Right lobe of liver (tissue), 6 donors: ENCODE results near the gene PI3. TPM values are rescaled to one million over a fixed set of nuclear protein-coding genes. Genes with fewer than 3 reads are reported as not detected.

Source experiments
- ATAC-seq, 4 donors: fragments of 200-7000 bp; cut with Tn5 transposase; one replicate each; pipeline ENCODE4 v1.9.1; 2020; ENCODE audit warnings: mild to moderate bottlenecking in 4 of 4, moderate library complexity in 4 of 4
- DNase-seq, 3 donors: peaks; one replicate each; pipeline ENCODE4 v3.0.0-alpha.2; 2020
- H3K27ac ChIP-seq, 3 donors: fragments of 200-600 bp; one replicate each; pipeline ENCODE4 v1.8.0; 2022
- H3K27me3 ChIP-seq, 2 donors: fragments of 200-600 bp; one replicate each; pipeline ENCODE4 v1.8.0; 2022
- H3K36me3 ChIP-seq, 4 donors: fragments of 200-600 bp; sonication (generic) in 1 of 4; one replicate each; pipeline versions ENCODE4 v1.5.1 to v1.8.0; 2017 to 2022; ENCODE audit warnings: control low read depth in 1 of 4
- H3K4me1 ChIP-seq, 4 donors: fragments of 200-600 bp; sonication (generic) in 1 of 4; one replicate each; pipeline versions ENCODE4 v1.5.1 to v1.8.0; 2017 to 2022; ENCODE audit warnings: control low read depth in 1 of 4
- H3K4me3 ChIP-seq, 3 donors: fragments of 200-600 bp; one replicate each; pipeline ENCODE4 v1.8.0; 2022
- H3K9me3 ChIP-seq, 4 donors: fragments of 200-600 bp; sonication (generic) in 1 of 4; one replicate each; pipeline versions ENCODE4 v1.5.1 to v1.8.0; 2017 to 2022; ENCODE audit warnings: control low read depth in 1 of 4
- CTCF ChIP-seq, 4 donors: fragments of 200-600 bp in 3 of 4; fragments of 450-650 bp in 1 of 4; IDR thresholded peaks; one replicate each; pipeline versions ENCODE4 v1.5.1 to v1.8.0; 2016 to 2022; ENCODE audit warnings: antibody characterized with exemption in 4 of 4, mild to moderate bottlenecking in 2 of 4
- POLR2A ChIP-seq: fragments of 450-650 bp; IDR thresholded peaks from one replicate; pipeline ENCODE4 v1.6.1; 2017; ENCODE audit warnings: antibody characterized with exemption, mild to moderate bottlenecking
- WGBS: methylation state at CpG from one replicate; pipeline ENCODE4 v1.1.6; 2018; ENCODE audit warnings: low coverage, low lambda C conversion rate; ENCODE audit not compliant: insufficient coverage; ENCODE audit errors: missing lambda C conversion rate; 5-methylcytosine and 5-hydroxymethylcytosine counted together
- intact Hi-C, 2 donors: fragments of 100-400 bp; cut with DNase I; formaldehyde crosslinking; loops; one replicate each; pipeline versions ENCODE4 v1.11.2 to v1.14.1; 2022
- total RNA-seq, 6 experiments: library from RNA; depleted of rRNA in 2 of 6; stranded (reverse); fragments of >200 nt in 2 of 6; fragmentation: NEBNext Ultra II Directional in 3 of 6; extraction: Animal tissue kit (Norgen Biotek cat#: 25700) in 3 of 6; gene quantifications; one replicate each; pipeline versions ENCODE4 v1.1.0 to v1.2.4, GENCODE V29; 2016 to 2023
- donor health status: DM: no; HTN: yes; CAD: no.
- donor health status: DM: no; HTN: no; CAD: no.
- donor health status: DM: no; HTN: no; CAD: no.
- donor health status: DM: no; HTN: yes; CAD: no.
- donor health status: DM: no; HTN: yes; CAD: no.

The PI3 gene
- total RNA-seq, 6 experiments from 2014 or later: not detected

DNA sequence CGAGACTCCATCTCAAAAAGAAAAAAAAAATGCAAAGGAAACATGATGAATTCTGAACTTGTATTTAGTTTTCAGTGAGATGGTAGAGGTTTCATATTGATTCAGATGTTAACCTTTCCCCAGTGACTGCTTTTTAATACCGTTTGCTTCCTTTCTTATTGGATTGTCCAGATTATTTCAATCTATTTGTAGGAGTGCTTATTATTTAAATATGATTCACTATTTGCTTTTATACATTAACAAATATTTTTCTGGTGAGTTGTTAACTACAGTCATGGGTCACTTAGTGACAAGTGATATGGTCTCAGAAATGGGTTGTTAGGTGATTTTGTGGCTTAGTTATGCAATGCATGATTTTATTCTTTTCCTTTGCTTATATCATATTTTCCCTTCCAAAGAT is 8.4 kb downstream of the PI3 start:
- WGBS: 45% methylated on average over 2 of the region's 2 CpGs
- H3K27me3 ChIP-seq: no peaks in the 10 kb centered on the region
- ATAC-seq: no peak
- no peaks in the 10 kb centered on the region for H3K36me3 ChIP-seq
- no peak overlapping the region for H3K27ac ChIP-seq
- no peak overlapping the region for H3K4me3 ChIP-seq
- DNase-seq: no peak
- TF ChIP-seq POLR2A (no peak), CTCF (IDR thresholded peaks at IDR 0.05) (no peak)
- intact Hi-C loops: no loop called here
- no peaks in the 10 kb centered on the region for H3K9me3 ChIP-seq
- no peaks in the 10 kb centered on the region for H3K4me1 ChIP-seq

DNA sequence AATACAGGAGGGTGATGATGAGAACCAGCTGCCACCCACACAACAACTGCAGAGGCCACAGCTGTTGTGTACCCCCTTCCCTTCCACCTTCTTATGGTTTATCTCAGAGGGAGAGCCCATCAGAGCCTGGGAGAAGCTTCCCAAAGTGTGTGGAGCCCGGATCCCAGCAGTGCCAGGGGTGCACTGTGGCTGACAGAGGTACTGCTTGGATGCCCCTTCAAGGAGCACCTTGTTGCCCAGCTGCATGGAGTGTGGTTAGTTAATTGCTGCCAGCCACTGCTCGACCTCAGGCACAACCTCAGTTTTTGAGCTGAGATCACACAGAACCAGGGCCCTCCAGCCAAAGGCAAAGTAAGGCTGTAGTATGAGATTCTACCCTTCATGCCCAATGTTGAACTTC is 13.0 kb downstream of the PI3 start:
- TF ChIP-seq CTCF (IDR thresholded peaks at IDR 0.05) (no peak), POLR2A (no peak)
- no peak for ATAC-seq
- intact Hi-C loops: no loop called here

GRCh38 chr20:45189067-45189609 is 14.4 kb downstream of the PI3 start:
- no peak for ATAC-seq
- no peak for DNase-seq
- TF ChIP-seq CTCF (IDR thresholded peaks at IDR 0.05) (no peak), POLR2A (no peak)
- Histone ChIP-seq H3K4me3 (no peak overlapping the region), H3K27me3 (no peaks in the 10 kb centered on the region), H3K36me3 (no peaks in the 10 kb centered on the region), H3K27ac (no peak overlapping the region), H3K9me3 (no peaks in the 10 kb centered on the region), H3K4me1 (no peaks in the 10 kb centered on the region)
- WGBS: 71% methylated on average over 3 of the region's 3 CpGs
- intact Hi-C loops: no loop called here

More for the DNA sequence above, 13.0 kb downstream of the PI3 start:
- Histone ChIP-seq H3K9me3 (no peaks in the 10 kb centered on the region), H3K27ac (no peak overlapping the region), H3K4me3 (no peak overlapping the region), H3K36me3 (no peaks in the 10 kb centered on the region), H3K27me3 (no peaks in the 10 kb centered on the region), H3K4me1 (no peaks in the 10 kb centered on the region)
- DNase-seq: no peak
- WGBS: 50% methylated on average over 1 of the region's 2 CpGs

GRCh38 chr20:45189861-45190260 is 15.2 kb downstream of the PI3 start:
- no peak for ATAC-seq
- no peak for DNase-seq
- TF ChIP-seq CTCF (IDR thresholded peaks at IDR 0.05) (no peak), POLR2A (no peak)
- Histone ChIP-seq H3K27me3 (no peaks in the 10 kb centered on the region), H3K36me3 (no peaks in the 10 kb centered on the region), H3K27ac (no peak overlapping the region), H3K4me3 (no peak overlapping the region), H3K9me3 (no peaks in the 10 kb centered on the region), H3K4me1 (no peaks in the 10 kb centered on the region)
- intact Hi-C loops: no loop called here
- 62% methylated on average over 2 of the region's 3 CpGs for WGBS

DNA sequence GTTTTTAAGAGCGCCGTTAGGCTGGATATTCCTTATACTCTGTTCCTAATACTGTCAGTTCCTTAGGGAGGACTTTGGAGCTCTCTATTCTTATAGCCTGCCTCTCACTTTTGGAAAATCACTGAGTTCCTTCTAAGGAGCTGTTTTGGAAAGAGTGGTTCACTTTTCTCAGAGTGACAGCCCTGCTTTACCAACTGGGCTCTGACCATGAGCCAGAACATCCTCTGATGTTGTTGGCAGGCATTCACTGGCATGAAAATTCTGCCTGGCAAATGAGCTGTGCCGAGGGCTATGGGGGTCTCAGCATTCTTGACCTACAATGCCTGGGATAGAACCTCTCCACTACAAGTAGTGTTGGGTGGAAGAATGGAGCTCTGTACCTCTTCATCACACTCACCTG is 17.2 kb downstream of the PI3 start:
- Histone ChIP-seq H3K27me3 (no peaks in the 10 kb centered on the region), H3K36me3 (no peaks in the 10 kb centered on the region), H3K4me1 (no peaks in the 10 kb centered on the region), H3K27ac (no peak overlapping the region), H3K4me3 (no peak overlapping the region), H3K9me3 (no peaks in the 10 kb centered on the region)
- DNase-seq: no peak
- ATAC-seq: no peak
- WGBS: 60% methylated on average over 3 of the region's 3 CpGs
- intact Hi-C loops: no loop called here
- no peak for TF ChIP-seq CTCF (IDR thresholded peaks at IDR 0.05)
- TF ChIP-seq POLR2A: no peak
